Measurements from ENCODE around the gene AKAP4. TPM values are rescaled to one million over a fixed set of nuclear protein-coding genes. Genes with fewer than 3 reads are reported as not detected.

The AKAP4 gene
- total RNA-seq = not detected

- Mint-ChIP-seq H3K4me1 (ENCODE audit: low read depth) (peaks cover 6% of the 10 kb centered on the region), H3K9me3 (no peaks in the 10 kb centered on the region), H3K4me3 (no peak within 1 kb of the TSS), H3K36me3 (ENCODE audit: insufficient read depth in 2 of 2) (no peaks in the 10 kb centered on the region), H3K27me3 (ENCODE audit: low read depth) (peaks cover 33% of the 10 kb centered on the region), H3K27ac (peak within 1 kb of the TSS; percentile 76)
- no peak for ATAC-seq (replicated peaks in 1 of 2)
- DNase-seq = no peak
These were observed at the start of gene AKAP4 for GRCh38 chrX:50200907-50201306. TSS of gene AKAP4 (minus strand) at chrX:50201007. CDS start at chrX:50200889, 118 bp downstream.

GRCh38 chrX:50211510-50211909, 10.7 kb upstream of the AKAP4 start:
- no peak for ATAC-seq (replicated peaks in 1 of 2)
- Mint-ChIP-seq H3K9me3 (no peaks in the 10 kb centered on the region), H3K4me1 (ENCODE audit: low read depth) (no peaks in the 10 kb centered on the region), H3K27ac (no peak overlapping the region), H3K36me3 (ENCODE audit: insufficient read depth in 2 of 2) (no peaks in the 10 kb centered on the region), H3K27me3 (ENCODE audit: low read depth) (peaks cover 17% of the 10 kb centered on the region), H3K4me3 (no peak overlapping the region)
- no peak for DNase-seq

GRCh38 chrX:50206753-50207152, 5.9 kb upstream of the AKAP4 start:
- Mint-ChIP-seq H3K4me3 (no peak overlapping the region), H3K27me3 (ENCODE audit: low read depth) (peaks cover 10% of the 10 kb centered on the region), H3K4me1 (ENCODE audit: low read depth) (peaks cover 6% of the 10 kb centered on the region), H3K27ac (peak overlapping the region; percentile 38), H3K36me3 (ENCODE audit: insufficient read depth in 2 of 2) (no peaks in the 10 kb centered on the region), H3K9me3 (no peaks in the 10 kb centered on the region)
- ATAC-seq (replicated peaks in 1 of 2) (no peak), DNase-seq (no peak)

GRCh38 chrX:50204364-50204899, 3.6 kb upstream of the AKAP4 start, which contains the start of gene CCNB3:
TSS of gene CCNB3 (plus strand) at chrX:50204765. CDS start at chrX:50285164, 80,399 bp downstream.
- peak; percentile 97 to 98 for ATAC-seq (replicated peaks in 1 of 2)
- no peaks in the 10 kb centered on the region for H3K9me3 Mint-ChIP-seq
- peaks cover 6% of the 10 kb centered on the region for H3K4me1 Mint-ChIP-seq (ENCODE audit: low read depth)
- H3K27me3 Mint-ChIP-seq (ENCODE audit: low read depth) = peaks cover 8% of the 10 kb centered on the region
- peak within 1 kb of the TSS; percentile 97 for H3K27ac Mint-ChIP-seq
- peak; percentile 65 to 79 for DNase-seq
- H3K36me3 Mint-ChIP-seq (ENCODE audit: insufficient read depth in 2 of 2) = no peaks in the 10 kb centered on the region
- peak within 1 kb of the TSS; percentile 81 to 92 for H3K4me3 Mint-ChIP-seq

- no peak overlapping the region for H3K27ac Mint-ChIP-seq
- H3K36me3 Mint-ChIP-seq (ENCODE audit: insufficient read depth in 2 of 2) = no peaks in the 10 kb centered on the region
These were observed 1.7 kb upstream of the AKAP4 start for GRCh38 chrX:50202539-50202938.

GRCh38 chrX:50198348-50198747, 2.5 kb downstream of the AKAP4 start:
- H3K36me3 Mint-ChIP-seq (ENCODE audit: insufficient read depth in 2 of 2) = no peaks in the 10 kb centered on the region
- peaks cover 46% of the 10 kb centered on the region for H3K27me3 Mint-ChIP-seq (ENCODE audit: low read depth)
- no peak overlapping the region for H3K27ac Mint-ChIP-seq
- H3K9me3 Mint-ChIP-seq = no peaks in the 10 kb centered on the region
- no peaks in the 10 kb centered on the region for H3K4me1 Mint-ChIP-seq (ENCODE audit: low read depth)
- ATAC-seq (replicated peaks in 1 of 2) = no peak
- H3K4me3 Mint-ChIP-seq = no peak overlapping the region
- DNase-seq = no peak

More at GRCh38 chrX:50202539-50202938, 1.7 kb upstream of the AKAP4 start:
- ATAC-seq (replicated peaks in 1 of 2) (no peak), DNase-seq (no peak)
- H3K27me3 Mint-ChIP-seq (ENCODE audit: low read depth) = peaks cover 21% of the 10 kb centered on the region
- no peaks in the 10 kb centered on the region for H3K9me3 Mint-ChIP-seq
- peaks cover 6% of the 10 kb centered on the region for H3K4me1 Mint-ChIP-seq (ENCODE audit: low read depth)
- H3K4me3 Mint-ChIP-seq = no peak overlapping the region

GRCh38 chrX:50188859-50189600, 11.8 kb downstream of the AKAP4 start:
- H3K36me3 Mint-ChIP-seq (ENCODE audit: insufficient read depth in 2 of 2) = no peaks in the 10 kb centered on the region
- no peaks in the 10 kb centered on the region for H3K9me3 Mint-ChIP-seq
- ATAC-seq (replicated peaks in 1 of 2) = no peak
- peaks cover 42% of the 10 kb centered on the region for H3K27me3 Mint-ChIP-seq (ENCODE audit: low read depth)
- no peaks in the 10 kb centered on the region for H3K4me1 Mint-ChIP-seq (ENCODE audit: low read depth)
- no peak for DNase-seq
- no peak overlapping the region for H3K4me3 Mint-ChIP-seq
- H3K27ac Mint-ChIP-seq = no peak overlapping the region

GRCh38 chrX:50183891-50184290, 16.9 kb downstream of the AKAP4 start:
- Mint-ChIP-seq H3K27ac (no peak overlapping the region), H3K4me3 (no peak overlapping the region), H3K27me3 (ENCODE audit: low read depth) (peaks cover 19% of the 10 kb centered on the region), H3K36me3 (ENCODE audit: insufficient read depth in 2 of 2) (no peaks in the 10 kb centered on the region), H3K4me1 (ENCODE audit: low read depth) (no peaks in the 10 kb centered on the region), H3K9me3 (no peaks in the 10 kb centered on the region)
- ATAC-seq (replicated peaks in 1 of 2) (no peak), DNase-seq (no peak)

GRCh38 chrX:50180073-50180940, 20.5 kb downstream of the AKAP4 start:
- H3K4me1 Mint-ChIP-seq (ENCODE audit: low read depth) = no peaks in the 10 kb centered on the region
- no peak overlapping the region for H3K27ac Mint-ChIP-seq
- H3K9me3 Mint-ChIP-seq = no peaks in the 10 kb centered on the region
- no peaks in the 10 kb centered on the region for H3K36me3 Mint-ChIP-seq (ENCODE audit: insufficient read depth in 2 of 2)
- DNase-seq (no peak), ATAC-seq (replicated peaks in 1 of 2) (no peak)
- peaks cover 21% of the 10 kb centered on the region for H3K27me3 Mint-ChIP-seq (ENCODE audit: low read depth)
- no peak overlapping the region for H3K4me3 Mint-ChIP-seq

GRCh38 chrX:50169717-50170116, 31.1 kb downstream of the AKAP4 start:
- no peak overlapping the region for H3K4me3 Mint-ChIP-seq
- H3K4me1 Mint-ChIP-seq (ENCODE audit: low read depth) = peaks cover 17% of the 10 kb centered on the region
- peaks cover 25% of the 10 kb centered on the region for H3K27me3 Mint-ChIP-seq (ENCODE audit: low read depth)
- DNase-seq (no peak), ATAC-seq (replicated peaks in 1 of 2) (no peak)
- H3K36me3 Mint-ChIP-seq (ENCODE audit: insufficient read depth in 2 of 2) = peaks cover 0 to 3% of the 10 kb centered on the region in 2 donors
- no peak overlapping the region for H3K27ac Mint-ChIP-seq
- H3K9me3 Mint-ChIP-seq = peaks cover 0 to 3% of the 10 kb centered on the region in 2 donors

- H3K9me3 Mint-ChIP-seq = no peaks in the 10 kb centered on the region
- H3K4me3 Mint-ChIP-seq = peak overlapping the region; percentile 35 to 50
- no peak for DNase-seq
- peak; percentile 60 to 74 for ATAC-seq (replicated peaks in 1 of 2)
- no peak overlapping the region for H3K27ac Mint-ChIP-seq
- H3K27me3 Mint-ChIP-seq (ENCODE audit: low read depth) = peaks cover 20% of the 10 kb centered on the region
- no peaks in the 10 kb centered on the region for H3K36me3 Mint-ChIP-seq (ENCODE audit: insufficient read depth in 2 of 2)
- H3K4me1 Mint-ChIP-seq (ENCODE audit: low read depth) = peaks cover 17% of the 10 kb centered on the region
These were observed 32.5 kb downstream of the AKAP4 start for GRCh38 chrX:50168241-50168687.

- ATAC-seq (replicated peaks in 1 of 2) = no peak
- Mint-ChIP-seq H3K9me3 (no peaks in the 10 kb centered on the region), H3K4me1 (ENCODE audit: low read depth) (peaks cover 17% of the 10 kb centered on the region), H3K4me3 (no peak overlapping the region), H3K27ac (no peak overlapping the region), H3K27me3 (ENCODE audit: low read depth) (peaks cover 20% of the 10 kb centered on the region), H3K36me3 (ENCODE audit: insufficient read depth in 2 of 2) (no peaks in the 10 kb centered on the region)
- DNase-seq = no peak
These were observed 33.4 kb downstream of the AKAP4 start for GRCh38 chrX:50167366-50167765.

- Mint-ChIP-seq H3K4me1 (ENCODE audit: low read depth) (peaks cover 17% of the 10 kb centered on the region), H3K4me3 (no peak overlapping the region), H3K36me3 (ENCODE audit: insufficient read depth in 2 of 2) (no peaks in the 10 kb centered on the region)
These were observed 35.1 kb downstream of the AKAP4 start for GRCh38 chrX:50165727-50166126.

More at GRCh38 chrX:50165727-50166126, 35.1 kb downstream of the AKAP4 start:
- Mint-ChIP-seq H3K27ac (no peak overlapping the region), H3K27me3 (ENCODE audit: low read depth) (peaks cover 24% of the 10 kb centered on the region), H3K9me3 (no peaks in the 10 kb centered on the region)
- no peak for ATAC-seq (replicated peaks in 1 of 2)
- DNase-seq = no peak
